KOPT-K1 (cell line): ENCODE measurements around the gene TPX2.

Experiments used
- H3K27ac ChIP-seq: fragments of 200-600 bp; sonication (generic); 2 replicates; pipeline ENCODE4 v1.5.1; 2016; ENCODE audit warnings: antibody characterized with exemption, mild to moderate bottlenecking, low read depth, low read length; ENCODE audit not compliant: poor library complexity, severe bottlenecking
- H3K36me3 ChIP-seq: fragments of 200-600 bp; sonication (generic); 2 replicates; pipeline ENCODE4 v1.5.1; 2017; ENCODE audit warnings: antibody characterized with exemption, mild to moderate bottlenecking, low read length, moderate library complexity; ENCODE audit not compliant: insufficient read depth
- H3K9me3 ChIP-seq: fragments of 200-600 bp; sonication (generic); 2 replicates; pipeline ENCODE4 v1.5.1; 2017; ENCODE audit warnings: antibody characterized with exemption, low read length, mild to moderate bottlenecking; ENCODE audit not compliant: insufficient read depth, poor library complexity, severe bottlenecking

The TPX2 gene

DNA sequence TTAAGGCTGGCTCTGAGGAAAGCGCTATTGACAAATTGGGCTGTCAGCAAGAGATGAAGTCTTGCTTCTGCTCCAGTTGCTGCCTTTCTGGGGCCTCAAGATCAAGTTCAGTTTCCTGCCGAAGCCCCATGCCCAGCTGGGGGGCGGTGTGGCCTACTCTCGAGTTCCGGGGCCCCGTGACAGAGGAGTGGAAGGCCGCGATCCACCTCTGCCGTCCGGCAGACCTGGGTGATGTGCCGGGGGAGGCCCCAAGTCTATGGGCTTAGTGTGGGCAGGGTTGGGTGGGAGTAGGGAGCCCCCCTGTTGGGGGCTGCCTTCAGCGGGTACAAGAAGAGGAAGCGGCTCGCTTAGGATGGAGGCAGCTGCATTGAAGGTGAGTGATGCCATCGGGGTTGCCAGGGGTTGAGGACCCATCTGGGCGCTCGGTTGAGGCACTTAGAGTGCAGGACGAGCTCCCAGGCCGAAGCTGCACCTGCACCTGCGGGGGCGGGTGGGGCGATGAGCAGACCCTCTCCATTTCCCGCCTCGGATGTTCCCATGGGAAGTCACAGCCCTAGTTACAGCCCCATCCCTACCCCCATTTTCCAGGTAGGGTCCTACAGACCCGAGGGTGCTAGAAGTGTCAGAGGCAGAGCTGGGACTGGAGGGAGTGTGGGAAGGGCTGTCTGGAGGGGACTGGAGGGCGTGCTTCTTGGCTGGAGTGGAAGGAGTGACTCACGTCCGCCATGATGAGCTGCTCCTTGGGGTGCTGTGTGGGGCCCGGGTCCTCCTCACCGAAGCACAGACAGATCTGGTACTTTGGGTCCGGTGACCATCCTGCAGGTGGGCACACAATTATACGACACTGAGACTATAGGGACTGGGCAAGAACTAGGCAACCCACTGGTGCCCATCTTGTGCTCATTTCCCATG is 109.3 kb downstream of the TPX2 start:
- H3K36me3 ChIP-seq = no peaks in the 10 kb centered on the region
- H3K9me3 ChIP-seq = no peaks in the 10 kb centered on the region
- H3K27ac ChIP-seq = no peak overlapping the region

DNA sequence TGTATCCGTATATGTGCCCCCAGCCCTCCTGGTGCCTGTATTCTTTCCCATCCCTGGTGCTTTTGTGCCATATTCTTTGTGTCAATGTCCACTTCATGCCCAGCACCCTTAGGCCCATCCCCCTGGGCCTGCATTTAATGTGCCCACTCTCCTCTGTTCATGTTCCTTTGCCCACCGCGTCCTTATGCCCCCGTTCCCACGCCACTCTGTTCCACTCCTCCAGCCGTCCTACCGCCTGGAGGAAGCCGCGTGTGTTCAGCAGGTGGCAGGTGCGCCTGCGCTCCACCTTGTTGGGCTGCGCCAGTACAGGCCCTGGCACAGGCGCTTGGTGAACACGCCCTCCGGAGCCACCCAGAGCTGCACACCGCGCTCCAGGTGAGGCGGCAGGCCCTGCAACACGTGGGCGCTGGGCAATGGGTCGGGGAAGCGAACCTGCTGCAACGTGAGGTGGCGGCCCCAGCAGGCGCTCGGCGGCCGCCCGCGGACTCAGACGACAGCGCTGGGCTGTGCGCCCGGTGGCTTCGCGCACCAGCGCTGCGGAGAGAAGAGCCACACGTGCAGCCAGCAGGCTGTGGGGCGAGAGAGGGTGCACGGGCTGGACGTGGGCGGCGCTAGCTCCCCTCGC is 110.3 kb downstream of the TPX2 start:
- H3K27ac ChIP-seq = no peak overlapping the region
- no peaks in the 10 kb centered on the region for H3K9me3 ChIP-seq
- no peaks in the 10 kb centered on the region for H3K36me3 ChIP-seq
